Vagina (tissue), 2 donors: ENCODE data around the gene SARS1. TPM values are rescaled to one million over a fixed set of nuclear protein-coding genes. Genes with fewer than 3 reads are reported as not detected.

Experiments used
- DNase-seq, 2 donors: peaks; one replicate each; pipeline ENCODE4 v3.0.0-alpha.2; 2017; ENCODE audit errors: extremely low spot score in 2 of 2
- H3K27ac ChIP-seq: fragments of 200-600 bp; sonication (generic); one replicate; pipeline ENCODE4 v1.5.1; 2019
- H3K27me3 ChIP-seq: fragments of 200-600 bp; sonication (generic); one replicate; pipeline ENCODE4 v1.5.1; 2019
- H3K36me3 ChIP-seq, 2 donors: fragments of 200-600 bp; sonication (generic); one replicate each; pipeline ENCODE4 v1.5.1; 2017 to 2019
- H3K4me1 ChIP-seq: fragments of 200-600 bp; sonication (generic); one replicate; pipeline ENCODE4 v1.5.1; 2019
- H3K4me3 ChIP-seq, 2 donors: fragments of 200-600 bp; sonication (generic); 1 replicate in 1 of 2; 2 replicates in 1 of 2; pipeline ENCODE4 v1.5.1; 2016 to 2019
- H3K9me3 ChIP-seq: fragments of 200-600 bp; sonication (generic); one replicate; pipeline ENCODE4 v1.5.1; 2019
- POLR2A ChIP-seq, 2 donors: fragments of 450-650 bp; IDR thresholded peaks; one replicate each; pipeline ENCODE4 v1.6.1; 2017; ENCODE audit warnings: antibody characterized with exemption in 2 of 2, mild to moderate bottlenecking in 2 of 2, moderate library complexity in 2 of 2
- POLR2AphosphoS5 ChIP-seq, 2 donors: sonication (generic); formaldehyde crosslinking; IDR thresholded peaks; one replicate each; pipeline ENCODE4 v1.9.0; 2017; ENCODE audit warnings: antibody characterized with exemption in 2 of 2, mild to moderate bottlenecking in 2 of 2, low read depth in 1 of 2; ENCODE audit not compliant: insufficient read depth in 1 of 2
- intact Hi-C: fragments of 100-400 bp; cut with DNase I; formaldehyde crosslinking; loops from one replicate; pipeline ENCODE4 v1.15.1; 2023
- total RNA-seq: library from RNA; depleted of rRNA; stranded (reverse); fragments of >200 nt; gene quantifications from one replicate; pipeline ENCODE4 v1.2.3, GENCODE V29; 2016
- TF ChIP-seq, protein P1 (sequence below), 3 experiments: fragments of 450-650 bp in 2 of 3; fragments of 200-600 bp in 1 of 3; sonication (generic) in 1 of 3; IDR thresholded peaks; one replicate each; pipeline ENCODE4 v1.5.1; 2017 to 2019; ENCODE audit warnings: antibody characterized with exemption in 3 of 3, mild to moderate bottlenecking in 2 of 3, moderate library complexity in 2 of 3

SARS1 gene
- total RNA-seq, 1 donor from 2014 or later, result 135 TPM

DNA sequence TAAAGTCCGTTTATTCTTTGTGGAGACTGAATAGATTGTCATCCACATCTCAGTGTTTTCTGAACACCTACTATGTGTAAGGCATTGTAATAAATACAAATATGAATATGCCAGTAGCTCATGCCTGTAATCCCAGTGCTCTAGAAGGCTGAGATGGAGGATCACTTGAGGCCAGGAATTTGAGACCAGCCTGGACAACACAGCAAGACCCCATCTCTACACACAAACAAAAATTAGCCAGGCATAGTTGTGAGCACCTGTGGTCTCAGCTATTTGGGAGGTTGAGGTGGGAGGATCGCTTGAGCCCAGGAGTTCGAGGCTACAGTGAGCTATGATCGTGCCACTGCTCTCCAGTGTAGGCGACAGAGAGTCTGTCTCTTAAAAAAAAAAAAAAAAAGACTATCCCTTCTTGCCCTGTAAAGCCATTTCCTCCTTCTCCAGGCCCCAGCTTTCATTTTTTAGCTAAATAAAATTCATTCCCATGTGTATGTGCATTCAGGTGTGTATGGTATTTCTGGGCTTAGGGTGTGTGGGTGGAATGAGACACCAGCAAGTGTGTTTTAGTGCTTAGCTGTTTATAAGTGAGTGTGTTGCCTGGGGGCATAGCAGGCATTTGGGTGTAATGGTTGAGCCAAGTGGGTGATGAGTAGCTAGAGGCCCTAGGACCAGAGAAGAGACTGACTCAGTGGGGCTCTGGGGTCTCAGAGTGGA lies 43.4 kb downstream of the SARS1 start:
- DNase-seq, result no peak
- Histone ChIP-seq H3K27ac (no peak overlapping the region), H3K36me3 (peaks cover 0 to 14% of the 10 kb centered on the region in 2 donors), H3K9me3 (no peaks in the 10 kb centered on the region), H3K4me1 (peaks cover 35% of the 10 kb centered on the region), H3K4me3 (no peak overlapping the region), H3K27me3 (no peaks in the 10 kb centered on the region)
- TF ChIP-seq POLR2AphosphoS5 (IDR thresholded peaks at IDR 0.05; ENCODE audit: insufficient read depth in 1 of 2, low read depth in 1 of 2), result no peak
- TF ChIP-seq, protein P1, sequence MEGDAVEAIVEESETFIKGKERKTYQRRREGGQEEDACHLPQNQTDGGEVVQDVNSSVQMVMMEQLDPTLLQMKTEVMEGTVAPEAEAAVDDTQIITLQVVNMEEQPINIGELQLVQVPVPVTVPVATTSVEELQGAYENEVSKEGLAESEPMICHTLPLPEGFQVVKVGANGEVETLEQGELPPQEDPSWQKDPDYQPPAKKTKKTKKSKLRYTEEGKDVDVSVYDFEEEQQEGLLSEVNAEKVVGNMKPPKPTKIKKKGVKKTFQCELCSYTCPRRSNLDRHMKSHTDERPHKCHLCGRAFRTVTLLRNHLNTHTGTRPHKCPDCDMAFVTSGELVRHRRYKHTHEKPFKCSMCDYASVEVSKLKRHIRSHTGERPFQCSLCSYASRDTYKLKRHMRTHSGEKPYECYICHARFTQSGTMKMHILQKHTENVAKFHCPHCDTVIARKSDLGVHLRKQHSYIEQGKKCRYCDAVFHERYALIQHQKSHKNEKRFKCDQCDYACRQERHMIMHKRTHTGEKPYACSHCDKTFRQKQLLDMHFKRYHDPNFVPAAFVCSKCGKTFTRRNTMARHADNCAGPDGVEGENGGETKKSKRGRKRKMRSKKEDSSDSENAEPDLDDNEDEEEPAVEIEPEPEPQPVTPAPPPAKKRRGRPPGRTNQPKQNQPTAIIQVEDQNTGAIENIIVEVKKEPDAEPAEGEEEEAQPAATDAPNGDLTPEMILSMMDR (IDR thresholded peaks at IDR 0.05), result no peak
- no peak for TF ChIP-seq POLR2A (IDR thresholded peaks at IDR 0.05)
- intact Hi-C loops, result no loop called here

DNA sequence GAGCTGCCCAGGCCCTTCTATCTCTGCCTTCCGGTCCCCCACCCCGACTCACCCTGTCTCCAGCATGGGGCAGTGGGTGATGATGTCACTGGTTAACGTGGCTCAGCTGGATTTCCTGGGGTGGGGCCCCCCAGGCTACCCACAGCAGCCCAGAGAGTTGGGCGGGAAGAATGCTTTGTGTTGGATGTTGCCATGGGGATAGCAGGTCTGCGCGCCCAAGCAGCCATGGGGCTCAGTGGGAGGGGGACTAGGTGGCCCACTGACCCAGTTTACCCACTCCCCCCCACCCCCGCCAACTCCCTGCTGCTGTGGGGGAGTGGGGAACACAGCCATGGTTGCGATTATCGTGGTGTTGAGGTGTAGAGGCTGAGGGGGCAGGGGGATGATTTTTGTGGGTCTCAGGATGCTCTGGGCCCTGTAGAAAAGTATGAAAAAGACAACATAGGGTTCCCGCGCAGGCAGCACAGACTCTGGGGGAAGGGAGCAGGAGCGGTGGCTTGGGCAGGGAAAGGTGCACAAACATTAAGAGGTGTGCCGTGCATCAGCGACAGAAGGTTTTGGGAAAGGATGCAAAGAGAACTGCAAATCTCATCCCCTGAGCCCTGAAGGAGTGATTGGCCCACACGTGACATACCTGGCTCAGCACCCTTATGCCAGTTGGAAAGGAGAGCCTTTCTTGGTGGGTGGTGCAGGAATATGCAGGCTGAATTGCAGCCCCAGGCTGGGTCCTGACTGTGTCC lies 44.1 kb downstream of the SARS1 start:
- Histone ChIP-seq H3K4me3 (no peak overlapping the region), H3K4me1 (peaks cover 42% of the 10 kb centered on the region), H3K9me3 (no peaks in the 10 kb centered on the region), H3K27ac (no peak overlapping the region), H3K36me3 (peaks cover 0 to 14% of the 10 kb centered on the region in 2 donors), H3K27me3 (no peaks in the 10 kb centered on the region)
- intact Hi-C loops, result no loop called here
- no peak for DNase-seq
- TF ChIP-seq POLR2A (IDR thresholded peaks at IDR 0.05), result no peak
- TF ChIP-seq, protein P1 (IDR thresholded peaks at IDR 0.05), result no peak
- no peak for TF ChIP-seq POLR2AphosphoS5 (IDR thresholded peaks at IDR 0.05; ENCODE audit: insufficient read depth in 1 of 2, low read depth in 1 of 2)

DNA sequence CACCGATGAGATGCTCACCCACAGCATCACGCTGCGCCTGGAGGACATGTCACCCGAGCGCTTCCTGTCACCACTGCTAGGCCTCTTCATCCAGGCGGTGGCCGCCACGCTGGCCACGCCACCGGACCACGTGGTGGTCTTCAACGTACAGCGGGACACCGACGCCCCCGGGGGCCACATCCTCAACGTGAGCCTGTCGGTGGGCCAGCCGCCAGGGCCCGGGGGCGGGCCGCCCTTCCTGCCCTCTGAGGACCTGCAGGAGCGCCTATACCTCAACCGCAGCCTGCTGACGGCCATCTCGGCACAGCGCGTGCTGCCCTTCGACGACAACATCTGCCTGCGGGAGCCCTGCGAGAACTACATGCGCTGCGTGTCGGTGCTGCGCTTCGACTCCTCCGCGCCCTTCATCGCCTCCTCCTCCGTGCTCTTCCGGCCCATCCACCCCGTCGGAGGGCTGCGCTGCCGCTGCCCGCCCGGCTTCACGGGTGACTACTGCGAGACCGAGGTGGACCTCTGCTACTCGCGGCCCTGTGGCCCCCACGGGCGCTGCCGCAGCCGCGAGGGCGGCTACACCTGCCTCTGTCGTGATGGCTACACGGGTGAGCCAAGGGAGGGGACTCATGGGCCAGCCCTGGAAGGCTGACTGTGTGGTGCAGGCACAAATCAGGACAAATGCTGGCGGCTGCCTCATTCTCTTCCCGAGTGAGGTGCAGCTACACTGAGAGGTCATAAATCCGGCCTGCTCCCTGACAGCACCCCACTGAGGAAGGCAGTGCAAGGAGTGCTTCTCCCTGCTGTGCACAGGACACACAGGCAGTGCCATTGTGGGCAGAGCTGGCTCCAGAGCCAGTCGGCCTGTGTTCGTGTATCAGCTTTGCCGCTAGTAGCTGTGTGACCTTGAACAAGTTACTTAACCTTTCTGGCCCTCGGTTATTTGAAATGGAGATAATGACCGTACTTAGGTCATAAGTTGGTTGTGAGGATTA lies 45.1 kb downstream of the SARS1 start:
- DNase-seq, result no peak
- TF ChIP-seq, protein P1 (IDR thresholded peaks at IDR 0.05), result no peak
- TF ChIP-seq POLR2AphosphoS5 (IDR thresholded peaks at IDR 0.05; ENCODE audit: insufficient read depth in 1 of 2, low read depth in 1 of 2), result no peak
- TF ChIP-seq POLR2A (IDR thresholded peaks at IDR 0.05), result no peak
- intact Hi-C loops, result no loop called here
- no peak overlapping the region for H3K4me3 ChIP-seq
- H3K9me3 ChIP-seq, result no peaks in the 10 kb centered on the region
- H3K4me1 ChIP-seq, result peaks cover 38% of the 10 kb centered on the region
- H3K27ac ChIP-seq, result no peak overlapping the region
- H3K27me3 ChIP-seq, result no peaks in the 10 kb centered on the region
- peaks cover 0 to 14% of the 10 kb centered on the region in 2 donors for H3K36me3 ChIP-seq

DNA sequence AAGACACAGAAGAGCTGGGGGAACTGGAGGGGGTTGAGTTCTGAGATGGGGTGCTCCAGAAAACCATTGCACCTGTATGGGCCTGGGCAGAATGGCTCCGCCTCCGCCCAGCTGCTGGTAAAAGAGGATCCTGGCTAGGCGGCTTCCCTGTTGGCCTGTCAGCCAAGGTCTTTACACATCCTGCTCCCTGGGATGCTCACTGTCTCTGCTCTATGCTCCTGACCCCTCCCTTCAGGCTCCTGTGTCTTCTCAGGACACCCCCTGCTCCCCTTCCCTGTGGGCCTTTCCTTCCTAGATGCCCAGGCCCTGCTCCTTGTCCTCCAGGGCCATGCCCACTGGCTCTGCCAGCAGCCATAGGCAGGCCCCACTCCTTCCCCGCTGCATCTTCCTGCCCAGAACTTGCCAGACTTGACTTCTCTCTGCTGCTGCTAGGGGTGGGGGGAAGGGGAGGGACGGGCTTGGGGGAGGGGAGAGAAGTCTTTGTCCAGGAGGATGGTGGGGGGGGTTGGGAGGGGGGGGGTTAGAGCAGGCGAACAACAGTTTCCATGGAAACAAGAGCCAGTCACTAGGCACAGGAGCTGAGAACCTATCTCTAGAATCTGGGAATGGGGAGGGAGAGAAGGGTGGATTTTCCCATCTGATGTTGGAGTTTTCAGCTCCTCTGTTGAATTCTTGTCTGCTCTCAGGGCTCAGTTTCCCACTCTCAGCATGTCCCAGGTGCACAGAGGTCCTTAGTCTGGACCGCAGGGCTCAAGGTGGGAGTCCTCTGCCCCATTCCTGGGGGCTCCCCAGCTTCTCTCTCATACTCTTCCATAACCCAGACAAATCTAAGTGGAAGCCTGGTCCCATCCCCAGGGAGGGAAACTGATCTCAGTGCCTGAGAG lies 46.2 kb downstream of the SARS1 start:
- H3K4me1 ChIP-seq, result peaks cover 31% of the 10 kb centered on the region
- no peak for DNase-seq
- TF ChIP-seq, protein P1 (IDR thresholded peaks at IDR 0.05), result no peak
- TF ChIP-seq POLR2AphosphoS5 (IDR thresholded peaks at IDR 0.05; ENCODE audit: insufficient read depth in 1 of 2, low read depth in 1 of 2) (no peak), POLR2A (IDR thresholded peaks at IDR 0.05) (no peak)
- H3K27ac ChIP-seq, result no peak overlapping the region
- H3K9me3 ChIP-seq, result no peaks in the 10 kb centered on the region
- peaks cover 0 to 14% of the 10 kb centered on the region in 2 donors for H3K36me3 ChIP-seq
- no peaks in the 10 kb centered on the region for H3K27me3 ChIP-seq
- intact Hi-C loops, result no loop called here
- H3K4me3 ChIP-seq, result no peak overlapping the region
